ENCODE data around the gene ARID2. TPM values are rescaled to one million over a fixed set of nuclear protein-coding genes. Genes with fewer than 3 reads are reported as not detected.

The ARID2 gene
- polyA plus RNA-seq, 1 donor (not counting 4 experiments of a cell fraction or from before 2014, with no cell fraction given): 15.1 TPM

DNA sequence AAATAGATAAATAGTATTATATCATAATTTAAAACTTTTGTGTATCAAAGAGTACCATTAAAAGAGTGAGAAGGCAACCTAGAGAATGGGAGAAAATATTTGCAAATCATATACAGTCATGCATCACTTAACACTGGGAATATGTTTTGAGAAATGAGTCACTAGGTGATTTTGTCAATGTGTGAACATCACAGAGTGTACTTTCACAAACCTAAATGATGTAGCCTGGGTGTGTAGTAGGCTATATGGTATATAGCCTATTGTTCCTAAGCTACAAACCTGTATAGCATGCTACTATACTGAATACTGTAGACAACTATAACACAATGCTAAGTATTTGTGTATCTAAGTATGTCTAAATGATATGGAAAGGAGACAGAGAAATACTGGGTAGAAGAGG, 48.0 kb upstream of the ARID2 start:
- H3K9ac ChIP-seq (ENCODE audit: control insufficient read depth, extremely low read depth, insufficient read depth, low read length): no peak overlapping the region
- FAIRE-seq: no peak

DNA sequence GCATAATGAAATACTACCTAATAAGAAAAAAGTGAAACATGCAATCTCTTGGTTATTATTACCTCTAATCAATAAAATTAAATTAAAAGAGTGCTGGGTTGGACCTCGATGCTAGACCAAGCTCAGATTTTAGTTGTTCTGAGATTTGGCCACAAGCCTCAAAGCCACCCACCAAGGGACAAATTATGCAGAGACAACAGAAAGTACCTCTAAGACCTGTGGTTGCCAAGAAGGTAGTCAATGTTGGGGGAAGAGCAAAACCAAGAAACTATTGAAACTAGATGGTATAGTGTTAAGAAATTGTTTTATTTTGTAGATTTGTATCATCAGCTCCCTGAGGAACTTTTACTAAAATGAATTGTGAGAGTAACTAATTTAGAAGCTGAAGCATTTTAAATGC, 43.8 kb upstream of the ARID2 start:
- H3K36me3 ChIP-seq (ENCODE audit: control insufficient read depth in 2 of 2, extremely low read depth in 1 of 2, insufficient read depth in 2 of 2, low read length in 2 of 2): no peaks in the 10 kb centered on the region
- H3K27me3 ChIP-seq (ENCODE audit: control insufficient read depth, extremely low read depth, insufficient read depth, low read length): no peaks in the 10 kb centered on the region
- FAIRE-seq (no peak), DNase-seq (ENCODE audit: low read depth, low spot score) (no peak)
- H3K79me2 ChIP-seq (ENCODE audit: control insufficient read depth, insufficient read depth, low read length): no peaks in the 10 kb centered on the region
- H3K4me3 ChIP-seq (ENCODE audit: control insufficient read depth in 2 of 3, extremely low read depth in 1 of 3, insufficient read depth in 2 of 3, low read depth in 1 of 3, low read length in 3 of 3): no peak overlapping the region
- no peaks in the 10 kb centered on the region for H3K9me3 ChIP-seq (ENCODE audit: control insufficient read depth, low read depth, low read length)
- no peak overlapping the region for H3K27ac ChIP-seq (ENCODE audit: control insufficient read depth, insufficient read depth, low read length)
- no peak overlapping the region for H2AFZ ChIP-seq (ENCODE audit: control insufficient read depth, low read length)
- TF ChIP-seq, protein P1, sequence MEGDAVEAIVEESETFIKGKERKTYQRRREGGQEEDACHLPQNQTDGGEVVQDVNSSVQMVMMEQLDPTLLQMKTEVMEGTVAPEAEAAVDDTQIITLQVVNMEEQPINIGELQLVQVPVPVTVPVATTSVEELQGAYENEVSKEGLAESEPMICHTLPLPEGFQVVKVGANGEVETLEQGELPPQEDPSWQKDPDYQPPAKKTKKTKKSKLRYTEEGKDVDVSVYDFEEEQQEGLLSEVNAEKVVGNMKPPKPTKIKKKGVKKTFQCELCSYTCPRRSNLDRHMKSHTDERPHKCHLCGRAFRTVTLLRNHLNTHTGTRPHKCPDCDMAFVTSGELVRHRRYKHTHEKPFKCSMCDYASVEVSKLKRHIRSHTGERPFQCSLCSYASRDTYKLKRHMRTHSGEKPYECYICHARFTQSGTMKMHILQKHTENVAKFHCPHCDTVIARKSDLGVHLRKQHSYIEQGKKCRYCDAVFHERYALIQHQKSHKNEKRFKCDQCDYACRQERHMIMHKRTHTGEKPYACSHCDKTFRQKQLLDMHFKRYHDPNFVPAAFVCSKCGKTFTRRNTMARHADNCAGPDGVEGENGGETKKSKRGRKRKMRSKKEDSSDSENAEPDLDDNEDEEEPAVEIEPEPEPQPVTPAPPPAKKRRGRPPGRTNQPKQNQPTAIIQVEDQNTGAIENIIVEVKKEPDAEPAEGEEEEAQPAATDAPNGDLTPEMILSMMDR (optimal IDR thresholded peaks at IDR 0.05 in 1 of 3, IDR thresholded peaks at IDR 0.05 in 1 of 3, conservative IDR thresholded peaks at IDR 0.05 in 1 of 3; ENCODE audit: extremely low read depth in 1 of 3, insufficient read depth in 2 of 3, low read length in 3 of 3): no peak
- TF ChIP-seq EZH2 (IDR thresholded peaks at IDR 0.05; ENCODE audit: low read length): no peak
- H3K4me1 ChIP-seq (ENCODE audit: control insufficient read depth, extremely low read depth, insufficient read depth, low read length): no peaks in the 10 kb centered on the region
- H3K9me1 ChIP-seq (ENCODE audit: control insufficient read depth, extremely low read depth, insufficient read depth, low read length): no peaks in the 10 kb centered on the region
- dilution Hi-C loops (cut with MboI; ENCODE audit: extremely low pct_ligation_motif_present, low sequenced_read_pairs): no loop called here
- H4K20me1 ChIP-seq (ENCODE audit: control insufficient read depth, extremely low read depth, insufficient read depth, low read length): no peaks in the 10 kb centered on the region
- no peak overlapping the region for H3K9ac ChIP-seq (ENCODE audit: control insufficient read depth, extremely low read depth, insufficient read depth, low read length)
- no peak overlapping the region for H3K4me2 ChIP-seq (ENCODE audit: control insufficient read depth, extremely low read depth, insufficient read depth, low read depth, low read length)

More for the DNA sequence above, 48.0 kb upstream of the ARID2 start:
- Histone ChIP-seq H3K27me3 (ENCODE audit: control insufficient read depth, extremely low read depth, insufficient read depth, low read length) (no peaks in the 10 kb centered on the region), H3K9me1 (ENCODE audit: control insufficient read depth, extremely low read depth, insufficient read depth, low read length) (no peaks in the 10 kb centered on the region), H2AFZ (ENCODE audit: control insufficient read depth, low read length) (no peak overlapping the region), H3K4me3 (ENCODE audit: control insufficient read depth in 2 of 3, extremely low read depth in 1 of 3, insufficient read depth in 2 of 3, low read depth in 1 of 3, low read length in 3 of 3) (no peak overlapping the region), H3K4me1 (ENCODE audit: control insufficient read depth, extremely low read depth, insufficient read depth, low read length) (no peaks in the 10 kb centered on the region), H3K4me2 (ENCODE audit: control insufficient read depth, extremely low read depth, insufficient read depth, low read depth, low read length) (no peak overlapping the region), H3K27ac (ENCODE audit: control insufficient read depth, insufficient read depth, low read length) (no peak overlapping the region), H4K20me1 (ENCODE audit: control insufficient read depth, extremely low read depth, insufficient read depth, low read length) (no peaks in the 10 kb centered on the region), H3K79me2 (ENCODE audit: control insufficient read depth, insufficient read depth, low read length) (no peaks in the 10 kb centered on the region), H3K36me3 (ENCODE audit: control insufficient read depth in 2 of 2, extremely low read depth in 1 of 2, insufficient read depth in 2 of 2, low read length in 2 of 2) (no peaks in the 10 kb centered on the region), H3K9me3 (ENCODE audit: control insufficient read depth, low read depth, low read length) (no peaks in the 10 kb centered on the region)
- dilution Hi-C loops (cut with MboI; ENCODE audit: extremely low pct_ligation_motif_present, low sequenced_read_pairs): no loop called here
- no peak for DNase-seq (ENCODE audit: low read depth, low spot score)
- TF ChIP-seq EZH2 (IDR thresholded peaks at IDR 0.05; ENCODE audit: low read length): no peak
- TF ChIP-seq, protein P1 (optimal IDR thresholded peaks at IDR 0.05 in 1 of 3, IDR thresholded peaks at IDR 0.05 in 1 of 3, conservative IDR thresholded peaks at IDR 0.05 in 1 of 3; ENCODE audit: extremely low read depth in 1 of 3, insufficient read depth in 2 of 3, low read length in 3 of 3): no peak

Data from keratinocyte (primary cell).